Thoracic aorta (tissue), 2 donors: Measurements from ENCODE around the gene GOLIM4. TPM values are rescaled to one million over a fixed set of nuclear protein-coding genes. Genes with fewer than 3 reads are reported as not detected.

Experiments
- ATAC-seq: fragments of 150-250 bp; one replicate; pipeline ENCODE4 v1.8.0; 2017; ENCODE audit warnings: low read depth; ENCODE audit not compliant: insufficient number of reproducible peaks, low FRiP score
- DNase-seq: peaks from one replicate; pipeline ENCODE4 v3.0.0-alpha.2; 2020; ENCODE audit warnings: low spot score
- H3K27ac ChIP-seq, 2 donors: fragments of 200-600 bp; sonication (generic); 1 replicate in 1 of 2; 2 replicates in 1 of 2; pipeline ENCODE4 v1.5.1; 2016; ENCODE audit warnings: mild to moderate bottlenecking in 2 of 2, moderate library complexity in 2 of 2
- H3K27me3 ChIP-seq: fragments of 200-600 bp; sonication (generic); replicated peaks from 2 replicates; pipeline ENCODE4 v1.6.0; 2016; ENCODE audit warnings: mild to moderate bottlenecking; ENCODE audit not compliant: insufficient read depth
- H3K36me3 ChIP-seq: fragments of 200-600 bp; sonication (generic); one replicate; pipeline ENCODE4 v1.5.1; 2016
- H3K4me1 ChIP-seq, 2 donors: fragments of 200-600 bp; sonication (generic); 1 replicate in 1 of 2; 2 replicates in 1 of 2; pipeline versions ENCODE4 v1.5.1 to v1.6.0; 2016; ENCODE audit warnings: low read depth in 2 of 2, mild to moderate bottlenecking in 1 of 2; ENCODE audit not compliant: control insufficient read depth in 1 of 2
- H3K4me3 ChIP-seq: fragments of 200-600 bp; sonication (generic); 2 replicates; pipeline ENCODE4 v1.5.1; 2016; ENCODE audit warnings: mild to moderate bottlenecking
- H3K9me3 ChIP-seq: fragments of 200-600 bp; sonication (generic); 2 replicates; pipeline ENCODE4 v1.5.1; 2016
- CTCF ChIP-seq: fragments of 200-600 bp; sonication (generic); IDR thresholded peaks from one replicate; pipeline ENCODE4 v1.5.1; 2019; ENCODE audit warnings: antibody characterized with exemption
- total RNA-seq, 2 donors: library from RNA; depleted of rRNA; stranded (reverse); fragments of >200 nt; gene quantifications; one replicate each; pipeline versions ENCODE4 v1.1.0 to v1.2.3, GENCODE V29; 2016

GOLIM4 gene
- total RNA-seq, 2 donors from 2014 or later = 43.1 to 49.5 TPM

- no peaks in the 10 kb centered on the region for H3K36me3 ChIP-seq
- no peaks in the 10 kb centered on the region for H3K27me3 ChIP-seq
- H3K9me3 ChIP-seq = no peaks in the 10 kb centered on the region
- peaks cover 0 to 7% of the 10 kb centered on the region in 2 donors for H3K4me1 ChIP-seq
- no peak for DNase-seq
- no peak for TF ChIP-seq CTCF
- no peak overlapping the region for H3K27ac ChIP-seq
- H3K4me3 ChIP-seq = no peak overlapping the region
- ATAC-seq = no peak
These were observed 105.7 kb downstream of the GOLIM4 start for GRCh38 chr3:167989999-167990398.

- no peak for TF ChIP-seq CTCF
- ATAC-seq = no peak
- H3K27ac ChIP-seq = no peak overlapping the region
- DNase-seq = no peak
- peaks cover 0 to 7% of the 10 kb centered on the region in 2 donors for H3K4me1 ChIP-seq
- no peaks in the 10 kb centered on the region for H3K27me3 ChIP-seq
- H3K4me3 ChIP-seq = no peak overlapping the region
- H3K9me3 ChIP-seq = no peaks in the 10 kb centered on the region
- no peaks in the 10 kb centered on the region for H3K36me3 ChIP-seq
These were observed 106.7 kb downstream of the GOLIM4 start for GRCh38 chr3:167989066-167989465.

- no peaks in the 10 kb centered on the region for H3K36me3 ChIP-seq
- no peaks in the 10 kb centered on the region for H3K27me3 ChIP-seq
- H3K4me1 ChIP-seq = no peaks in the 10 kb centered on the region
- DNase-seq (no peak), ATAC-seq (no peak)
- no peak overlapping the region for H3K4me3 ChIP-seq
- no peak overlapping the region for H3K27ac ChIP-seq
- H3K9me3 ChIP-seq = no peaks in the 10 kb centered on the region
- no peak for TF ChIP-seq CTCF
These were observed 112.1 kb downstream of the GOLIM4 start for GRCh38 chr3:167983583-167983982.

- no peak overlapping the region for H3K27ac ChIP-seq
- TF ChIP-seq CTCF = no peak
- H3K4me3 ChIP-seq = no peak overlapping the region
- no peak for DNase-seq
- H3K4me1 ChIP-seq = no peaks in the 10 kb centered on the region
- no peak for ATAC-seq
- no peaks in the 10 kb centered on the region for H3K9me3 ChIP-seq
- H3K36me3 ChIP-seq = no peaks in the 10 kb centered on the region
- H3K27me3 ChIP-seq = no peaks in the 10 kb centered on the region
These were observed 117.2 kb downstream of the GOLIM4 start for GRCh38 chr3:167978486-167978885.

- no peak overlapping the region for H3K27ac ChIP-seq
- DNase-seq = no peak
- no peak overlapping the region for H3K4me3 ChIP-seq
- no peaks in the 10 kb centered on the region for H3K27me3 ChIP-seq
- H3K36me3 ChIP-seq = no peaks in the 10 kb centered on the region
- no peaks in the 10 kb centered on the region for H3K4me1 ChIP-seq
- ATAC-seq = no peak
- no peaks in the 10 kb centered on the region for H3K9me3 ChIP-seq
- no peak for TF ChIP-seq CTCF
These were observed 117.7 kb downstream of the GOLIM4 start for GRCh38 chr3:167978071-167978470.
